ENCODE results near the gene RIMS1. TPM values are rescaled to one million over a fixed set of nuclear protein-coding genes. Genes with fewer than 3 reads are reported as not detected.

RIMS1 gene
- total RNA-seq, 1 donor from 2014 or later, result 12.3 TPM

- no peaks in the 10 kb centered on the region for H3K4me1 Mint-ChIP-seq (ENCODE audit: low read depth, unreplicated experiment)
- H3K4me3 Mint-ChIP-seq (ENCODE audit: unreplicated experiment), result no peak overlapping the region
- no peaks in the 10 kb centered on the region for H3K36me3 Mint-ChIP-seq (ENCODE audit: unreplicated experiment)
- H3K27ac Mint-ChIP-seq (ENCODE audit: unreplicated experiment), result no peak overlapping the region
- TF ChIP-seq CTCF (IDR thresholded peaks at IDR 0.05; ENCODE audit: partially characterized antibody, unreplicated experiment), result no peak
- H3K9me3 Mint-ChIP-seq (ENCODE audit: unreplicated experiment), result no peaks in the 10 kb centered on the region
- DNase-seq, result no peak
- H3K27me3 Mint-ChIP-seq (ENCODE audit: unreplicated experiment), result no peaks in the 10 kb centered on the region
These were observed 42.7 kb downstream of the RIMS1 start for GRCh38 chr6:71929047-71929446.

- H3K4me1 Mint-ChIP-seq (ENCODE audit: low read depth, unreplicated experiment), result no peaks in the 10 kb centered on the region
- H3K36me3 Mint-ChIP-seq (ENCODE audit: unreplicated experiment), result peaks cover 4% of the 10 kb centered on the region
- H3K27me3 Mint-ChIP-seq (ENCODE audit: unreplicated experiment), result no peaks in the 10 kb centered on the region
- TF ChIP-seq CTCF (IDR thresholded peaks at IDR 0.05; ENCODE audit: partially characterized antibody, unreplicated experiment), result no peak
- H3K4me3 Mint-ChIP-seq (ENCODE audit: unreplicated experiment), result no peak overlapping the region
- no peak overlapping the region for H3K27ac Mint-ChIP-seq (ENCODE audit: unreplicated experiment)
- no peak for DNase-seq
- H3K9me3 Mint-ChIP-seq (ENCODE audit: unreplicated experiment), result no peaks in the 10 kb centered on the region
These were observed 47.5 kb downstream of the RIMS1 start for GRCh38 chr6:71933881-71934280.

- Mint-ChIP-seq H3K4me1 (ENCODE audit: low read depth, unreplicated experiment) (peaks cover 4% of the 10 kb centered on the region), H3K9me3 (ENCODE audit: unreplicated experiment) (no peaks in the 10 kb centered on the region), H3K27me3 (ENCODE audit: unreplicated experiment) (no peaks in the 10 kb centered on the region), H3K4me3 (ENCODE audit: unreplicated experiment) (no peak overlapping the region), H3K36me3 (ENCODE audit: unreplicated experiment) (no peaks in the 10 kb centered on the region), H3K27ac (ENCODE audit: unreplicated experiment) (no peak overlapping the region)
- peak; percentile 83 for DNase-seq
- no peak for TF ChIP-seq CTCF (IDR thresholded peaks at IDR 0.05; ENCODE audit: partially characterized antibody, unreplicated experiment)
These were observed 79.1 kb downstream of the RIMS1 start for GRCh38 chr6:71965404-71965803.

GRCh38 chr6:71967436-71967835 lies 81.1 kb downstream of the RIMS1 start:
- no peak for TF ChIP-seq CTCF (IDR thresholded peaks at IDR 0.05; ENCODE audit: partially characterized antibody, unreplicated experiment)
- no peaks in the 10 kb centered on the region for H3K9me3 Mint-ChIP-seq (ENCODE audit: unreplicated experiment)
- no peak overlapping the region for H3K4me3 Mint-ChIP-seq (ENCODE audit: unreplicated experiment)
- DNase-seq, result no peak
- H3K27me3 Mint-ChIP-seq (ENCODE audit: unreplicated experiment), result no peaks in the 10 kb centered on the region
- no peaks in the 10 kb centered on the region for H3K36me3 Mint-ChIP-seq (ENCODE audit: unreplicated experiment)
- H3K27ac Mint-ChIP-seq (ENCODE audit: unreplicated experiment), result no peak overlapping the region
- peaks cover 4% of the 10 kb centered on the region for H3K4me1 Mint-ChIP-seq (ENCODE audit: low read depth, unreplicated experiment)

GRCh38 chr6:71977884-71978283 lies 91.5 kb downstream of the RIMS1 start:
- H3K36me3 Mint-ChIP-seq (ENCODE audit: unreplicated experiment), result no peaks in the 10 kb centered on the region
- no peak overlapping the region for H3K4me3 Mint-ChIP-seq (ENCODE audit: unreplicated experiment)
- no peak overlapping the region for H3K27ac Mint-ChIP-seq (ENCODE audit: unreplicated experiment)
- peaks cover 3% of the 10 kb centered on the region for H3K4me1 Mint-ChIP-seq (ENCODE audit: low read depth, unreplicated experiment)
- no peaks in the 10 kb centered on the region for H3K27me3 Mint-ChIP-seq (ENCODE audit: unreplicated experiment)
- TF ChIP-seq CTCF (IDR thresholded peaks at IDR 0.05; ENCODE audit: partially characterized antibody, unreplicated experiment), result no peak
- DNase-seq, result no peak
- peaks cover 1% of the 10 kb centered on the region for H3K9me3 Mint-ChIP-seq (ENCODE audit: unreplicated experiment)
